GM12875 (cell line): ENCODE data around the gene SLIT3.

ENCODE experiments used
- H3K4me3 ChIP-seq: one replicate; pipeline ENCODE4 v1.5.1; 2011; ENCODE audit warnings: low read depth, low read length, control low read depth
- CTCF ChIP-seq: IDR thresholded peaks from 2 replicates; pipeline ENCODE4 v1.5.1; 2011; ENCODE audit warnings: low read depth, mild to moderate bottlenecking, control low read depth, inconsistent platforms, low read length, moderate library complexity, borderline replicate concordance; ENCODE audit not compliant: insufficient read depth

SLIT3 gene

DNA sequence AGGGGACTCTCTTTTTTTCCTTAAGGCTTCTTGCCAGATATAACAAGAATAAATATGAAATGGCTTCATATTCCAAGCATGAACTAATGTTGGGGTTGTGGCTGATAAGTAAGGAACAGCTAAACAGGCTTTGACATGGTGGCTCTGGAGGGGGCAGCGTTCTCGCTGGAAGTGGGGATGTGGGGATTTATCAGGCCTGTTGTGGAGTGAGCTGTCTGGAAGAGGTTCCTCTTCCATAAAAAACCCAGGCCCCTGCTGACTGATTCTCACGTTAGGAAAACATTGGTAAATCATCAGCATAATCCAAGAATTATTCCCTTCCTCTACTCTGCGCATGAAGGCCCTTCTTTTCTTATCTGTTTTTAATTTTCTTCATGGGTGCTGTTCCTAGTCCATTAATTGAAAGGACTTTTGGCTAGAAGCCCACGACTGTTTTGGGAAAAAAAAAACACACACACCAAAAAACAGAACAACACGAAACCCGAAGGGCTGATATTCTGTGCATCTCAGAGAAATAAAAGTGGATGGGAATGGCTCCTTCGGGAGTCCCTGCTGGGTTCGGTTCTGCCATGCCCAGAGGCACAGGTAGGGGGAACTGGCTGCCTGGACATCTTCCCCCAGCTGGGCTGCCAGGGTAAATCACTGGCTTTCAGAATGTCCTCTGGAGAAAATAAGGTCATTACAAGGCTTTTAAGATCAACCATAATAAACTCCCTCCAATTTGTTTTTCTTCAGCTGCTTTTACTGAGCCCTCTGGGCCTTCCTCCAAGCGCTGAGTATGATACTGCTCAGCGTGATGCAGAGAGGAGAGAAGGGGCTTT is 297.0 kb downstream of the SLIT3 start:
- no peak overlapping the region for H3K4me3 ChIP-seq
- no peak for TF ChIP-seq CTCF

DNA sequence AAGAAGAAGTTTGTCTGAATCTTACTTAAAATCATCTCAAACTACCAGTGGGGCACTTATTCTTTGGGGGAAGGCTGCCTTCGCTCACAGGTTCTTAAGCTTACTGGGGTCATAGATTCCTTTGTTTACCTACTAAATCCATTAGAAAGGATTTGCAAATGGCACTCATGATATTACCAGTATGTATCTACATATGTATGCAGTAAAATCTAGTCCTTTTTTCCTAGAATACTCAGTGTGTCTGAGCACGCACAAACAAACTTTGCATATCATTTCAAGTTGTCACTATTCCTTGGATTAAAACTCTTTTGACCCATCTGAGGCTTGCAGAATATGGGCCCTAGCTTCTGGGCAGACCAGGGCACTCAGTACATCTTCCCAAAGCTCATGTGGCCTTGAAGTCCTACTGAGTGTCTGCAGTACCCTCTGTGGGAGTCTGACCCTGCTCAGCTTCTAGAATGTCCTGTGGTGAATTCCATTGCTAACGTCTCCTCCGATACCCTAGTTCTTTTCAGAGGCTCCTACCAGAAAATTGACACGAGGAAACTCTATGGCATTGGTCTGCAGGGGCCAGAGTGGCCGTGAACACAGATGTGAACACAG is 297.9 kb downstream of the SLIT3 start:
- no peak for TF ChIP-seq CTCF
- H3K4me3 ChIP-seq: no peak overlapping the region

GRCh38 chr5:169001394-169001793 is 299.5 kb downstream of the SLIT3 start:
- H3K4me3 ChIP-seq: no peak overlapping the region
- no peak for TF ChIP-seq CTCF

- TF ChIP-seq CTCF: no peak
- no peak overlapping the region for H3K4me3 ChIP-seq
Observed at GRCh38 chr5:168995024-168995423, 305.9 kb downstream of the SLIT3 start.

DNA sequence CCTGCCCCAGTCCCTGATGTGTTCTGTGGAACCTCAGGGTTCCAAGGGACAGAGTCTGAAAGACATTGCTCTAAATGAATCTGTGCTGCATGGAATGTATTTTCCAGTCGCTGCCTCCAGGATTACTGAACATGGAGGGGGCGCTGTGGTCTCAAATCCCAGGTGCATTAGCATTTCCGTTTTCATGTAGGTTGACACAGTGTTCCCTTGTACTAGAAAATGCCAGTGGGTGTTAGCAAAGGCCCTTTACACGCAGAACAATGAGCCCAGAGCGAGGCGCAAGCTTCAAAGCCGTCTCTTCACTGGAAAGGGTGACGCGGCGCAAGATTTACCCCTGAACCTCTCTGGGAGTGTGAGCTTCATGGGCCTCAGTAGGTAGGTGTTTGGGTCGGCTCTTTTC is 308.3 kb downstream of the SLIT3 start:
- TF ChIP-seq CTCF: no peak
- no peak overlapping the region for H3K4me3 ChIP-seq

- no peak for TF ChIP-seq CTCF
- H3K4me3 ChIP-seq: no peak overlapping the region
Observed at GRCh38 chr5:168992016-168992415, 308.9 kb downstream of the SLIT3 start.

DNA sequence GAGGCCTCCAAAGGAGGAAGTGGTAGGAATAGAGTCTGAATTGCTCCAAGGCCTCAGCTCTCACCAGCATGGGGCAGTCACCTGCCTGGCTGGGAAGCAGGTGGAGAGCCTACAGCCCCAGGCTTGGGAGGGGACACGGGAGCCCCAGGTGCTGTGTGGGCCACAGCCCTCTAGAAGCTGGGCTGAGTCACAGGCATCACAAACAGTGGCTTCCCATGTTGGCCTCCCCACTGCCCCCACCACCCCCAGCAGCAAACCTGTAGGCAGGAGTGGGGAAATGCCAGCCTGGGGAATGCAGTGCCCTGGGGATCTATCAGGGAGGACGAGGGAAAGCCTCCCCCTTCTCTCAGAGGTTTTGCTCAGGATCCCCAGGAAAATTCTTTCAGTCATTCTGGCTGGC is 309.6 kb downstream of the SLIT3 start:
- no peak for TF ChIP-seq CTCF
- H3K4me3 ChIP-seq: no peak overlapping the region
